GM23338 (cell line): ENCODE measurements around the gene HDC. TPM values are rescaled to one million over a fixed set of nuclear protein-coding genes. Genes with fewer than 3 reads are reported as not detected.

Experiments
- ATAC-seq: fragments of 200-7000 bp; cut with Tn5 transposase; 3 replicates; pipeline ENCODE4 v1.9.1; 2020
- DNase-seq: peaks from one replicate; pipeline ENCODE4 v3.0.0-alpha.2; 2015; ENCODE audit warnings: low spot score
- H2AFZ ChIP-seq: fragments of 200-600 bp; sonication (generic); 2 replicates; pipeline ENCODE4 v1.8.0; 2016; ENCODE audit warnings: antibody characterized with exemption, mild to moderate bottlenecking, moderate library complexity
- H3F3A ChIP-seq: fragments of 200-600 bp; sonication (generic); replicated peaks from 2 replicates; pipeline ENCODE4 v1.8.0; 2017; ENCODE audit warnings: antibody characterized with exemption, mixed run types, low read depth
- H3K27ac ChIP-seq: fragments of 200-600 bp; sonication (generic); 2 replicates; pipeline ENCODE4 v1.6.1; 2016; ENCODE audit warnings: low read depth
- H3K27me3 ChIP-seq: fragments of 200-600 bp; sonication (generic); 2 replicates; pipeline ENCODE4 v1.8.0; 2016; ENCODE audit warnings: mild to moderate bottlenecking, mixed run types, moderate library complexity; ENCODE audit not compliant: insufficient read depth
- H3K36me3 ChIP-seq: fragments of 200-600 bp; sonication (generic); 2 replicates; pipeline ENCODE4 v1.8.0; 2016; ENCODE audit warnings: mild to moderate bottlenecking; ENCODE audit not compliant: insufficient read depth
- H3K4me1 ChIP-seq: fragments of 200-600 bp; sonication (generic); 2 replicates; pipeline ENCODE4 v1.8.0; 2016; ENCODE audit warnings: mild to moderate bottlenecking, moderate library complexity; ENCODE audit not compliant: insufficient read depth
- H3K4me2 ChIP-seq: fragments of 200-600 bp; sonication (generic); 2 replicates; pipeline ENCODE4 v1.7.1; 2017; ENCODE audit warnings: mixed run types
- H3K4me3 ChIP-seq: fragments of 200-600 bp; sonication (generic); 2 replicates; pipeline ENCODE4 v1.6.1; 2016; ENCODE audit warnings: mixed run types
- H3K79me2 ChIP-seq: fragments of 200-600 bp; sonication (generic); replicated peaks from 2 replicates; pipeline ENCODE4 v1.8.0; 2017; ENCODE audit warnings: mild to moderate bottlenecking; ENCODE audit not compliant: insufficient read depth
- H3K9me2 ChIP-seq: fragments of 200-600 bp; sonication (generic); 2 replicates; pipeline ENCODE4 v1.8.0; 2017; ENCODE audit not compliant: insufficient read depth
- H4K20me1 ChIP-seq: fragments of 200-600 bp; sonication (generic); replicated peaks from 2 replicates; pipeline ENCODE4 v1.8.0; 2017; ENCODE audit warnings: mild to moderate bottlenecking; ENCODE audit not compliant: insufficient read depth
- H3K27ac Mint-ChIP-seq: 2 replicates; pipeline ENCODE4 v1.8.0; 2020; ENCODE audit warnings: inconsistent platforms, mild to moderate bottlenecking, moderate library complexity, mixed read lengths
- H3K27me3 Mint-ChIP-seq: 3 replicates; pipeline ENCODE4 v1.8.0; 2022; ENCODE audit warnings: low read depth, mild to moderate bottlenecking, moderate library complexity, mixed read lengths, inconsistent platforms; ENCODE audit not compliant: insufficient read depth, poor library complexity
- H3K36me3 Mint-ChIP-seq: 3 replicates; pipeline ENCODE4 v1.8.0; 2021; ENCODE audit warnings: low read depth, mild to moderate bottlenecking, inconsistent platforms, moderate library complexity, mixed read lengths
- H3K4me1 Mint-ChIP-seq: 3 replicates; pipeline ENCODE4 v1.8.0; 2020; ENCODE audit warnings: mild to moderate bottlenecking, inconsistent platforms, mixed read lengths
- H3K4me3 Mint-ChIP-seq: 3 replicates; pipeline ENCODE4 v1.8.0; 2021; ENCODE audit warnings: moderate library complexity, mild to moderate bottlenecking, inconsistent platforms, mixed read lengths
- H3K9me3 Mint-ChIP-seq: 3 replicates; pipeline ENCODE4 v1.8.0; 2020; ENCODE audit warnings: moderate library complexity, mild to moderate bottlenecking, inconsistent platforms, mixed read lengths
- CTCF ChIP-seq, 2 experiments: fragments of 200-600 bp in 1 of 2; sonication (generic) in 1 of 2; conservative IDR thresholded peaks; 2 replicates each; pipeline versions ENCODE4 v1.5.1 to v1.6.1; 2016 to 2017; ENCODE audit warnings: antibody characterized with exemption in 2 of 2, low read depth in 2 of 2, mild to moderate bottlenecking in 2 of 2, moderate library complexity in 1 of 2
- ETS1 ChIP-seq: IDR thresholded peaks from 2 replicates; pipeline ENCODE4 v1.6.1; 2016; ENCODE audit warnings: antibody characterized with exemption
- EZH2 ChIP-seq: fragments of 200-600 bp; sonication (generic); IDR thresholded peaks from one replicate; pipeline ENCODE4 v1.8.0; 2017; ENCODE audit warnings: antibody characterized with exemption, mild to moderate bottlenecking, low read depth; ENCODE audit not compliant: unreplicated experiment
- EZH2phosphoT487 ChIP-seq: fragments of 200-600 bp; sonication (generic); IDR thresholded peaks from one replicate; pipeline ENCODE4 v1.8.1; 2018; ENCODE audit warnings: antibody characterized with exemption; ENCODE audit not compliant: unreplicated experiment
- JUNB ChIP-seq: IDR thresholded peaks from one replicate; pipeline ENCODE4 v1.6.1; 2016; ENCODE audit warnings: antibody characterized with exemption; ENCODE audit not compliant: unreplicated experiment
- NANOG ChIP-seq: IDR thresholded peaks from 2 replicates; pipeline ENCODE4 v1.6.1; 2016; ENCODE audit warnings: antibody characterized with exemption, borderline replicate concordance
- POLR2AphosphoS5 ChIP-seq: IDR thresholded peaks from 2 replicates; pipeline ENCODE4 v1.6.1; 2016; ENCODE audit warnings: antibody characterized with exemption, low read depth
- REST ChIP-seq: IDR thresholded peaks from one replicate; pipeline ENCODE4 v1.6.1; 2018; ENCODE audit warnings: antibody characterized with exemption; ENCODE audit not compliant: unreplicated experiment
- STAT1 ChIP-seq: IDR thresholded peaks from one replicate; pipeline ENCODE4 v1.6.1; 2016; ENCODE audit warnings: antibody characterized with exemption; ENCODE audit not compliant: unreplicated experiment
- ZNF114 ChIP-seq: fragments of 250-450 bp; sonication (Bioruptor Pico); IDR thresholded peaks from 2 replicates; pipeline ENCODE4 v1.5.0; 2020; ENCODE audit warnings: mild to moderate bottlenecking, moderate library complexity
- ZNF331 ChIP-seq: fragments of 250-450 bp; sonication (Bioruptor Pico); IDR thresholded peaks from 2 replicates; pipeline ENCODE4 v1.5.0; 2020; ENCODE audit warnings: low read depth, mild to moderate bottlenecking, moderate library complexity
- ZNF462 ChIP-seq: fragments of 250-450 bp; sonication (Bioruptor Pico); IDR thresholded peaks from 2 replicates; pipeline ENCODE4 v1.5.0; 2020; ENCODE audit warnings: mild to moderate bottlenecking, moderate library complexity
- polyA plus RNA-seq: library from polyadenylated mRNA; unstranded; fragments of >200 nt; fragmentation: Nextera tagmentation; extraction: Ambion mirVana; gene quantifications from 2 replicates; pipeline ENCODE4 v1.2.1, GENCODE V29; 2016
- total RNA-seq: library from RNA; depleted of rRNA; stranded (reverse); fragments of >200 nt; shearing (Covaris generic); gene quantifications from 2 replicates; pipeline ENCODE4 v1.2.3, GENCODE V29; 2014

Gene HDC
- total and polyA plus RNA-seq, 2 experiments from 2014 or later, result not detected

GRCh38 chr15:50275908-50276307 lies 10.4 kb upstream of the HDC start (continued):
- TF ChIP-seq REST, result no peak

GRCh38 chr15:50275091-50275490 lies 9.6 kb upstream of the HDC start:
- TF ChIP-seq CTCF (conservative IDR thresholded peaks at IDR 0.05; ENCODE audit: low read depth in 2 of 2), result no peak
- no peak for TF ChIP-seq EZH2phosphoT487
- no peak for TF ChIP-seq ETS1
- no peak for TF ChIP-seq ZNF114 (CRISPR knock-in tag)
- TF ChIP-seq STAT1, result no peak
- no peak for TF ChIP-seq EZH2
- no peak for TF ChIP-seq ZNF331 (CRISPR knock-in tag)
- no peak for TF ChIP-seq JUNB
- no peak for TF ChIP-seq ZNF462 (CRISPR knock-in tag)
- TF ChIP-seq POLR2AphosphoS5, result no peak
- TF ChIP-seq NANOG, result no peak
- H2AFZ ChIP-seq, result no peak overlapping the region
- DNase-seq (no peak), ATAC-seq (no peak)
- no peaks in the 10 kb centered on the region for H3K9me2 ChIP-seq
- no peak overlapping the region for H3K27ac ChIP-seq
- no peaks in the 10 kb centered on the region for H3F3A ChIP-seq
- no peaks in the 10 kb centered on the region for H3K36me3 Mint-ChIP-seq
- no peak overlapping the region for H3K27ac Mint-ChIP-seq
- no peaks in the 10 kb centered on the region for H3K27me3 ChIP-seq
- no peak overlapping the region for H3K4me2 ChIP-seq
- no peak overlapping the region for H3K4me3 ChIP-seq
- H4K20me1 ChIP-seq, result no peaks in the 10 kb centered on the region
- H3K4me1 Mint-ChIP-seq, result no peaks in the 10 kb centered on the region
- H3K79me2 ChIP-seq, result no peaks in the 10 kb centered on the region
- no peaks in the 10 kb centered on the region for H3K9me3 Mint-ChIP-seq
- H3K4me1 ChIP-seq, result no peaks in the 10 kb centered on the region
- no peak overlapping the region for H3K4me3 Mint-ChIP-seq
- no peaks in the 10 kb centered on the region for H3K27me3 Mint-ChIP-seq
- H3K36me3 ChIP-seq, result no peaks in the 10 kb centered on the region
